DMS53 treated with DMSO at 0.1 percent for 48 hours (cell line): ENCODE measurements around the gene EGF.
"Not testable (repeated sequence)": the region's sequence is repeated elsewhere in the genome, so short reads cannot be mapped to it uniquely, and the experiment has no call there.

Experiments used
- DNase-seq: peaks from one replicate; lab custom pipeline; 2025; ENCODE audit not compliant: unreplicated experiment; lab: John Stamatoyannopoulos, UW

EGF gene

GRCh38 chr4:109912706-109913595, at the start of gene EGF:
TSS of gene EGF (plus strand) at chr4:109912883. CDS start at chr4:109913336, 453 bp downstream.
- peak; percentile 15 for DNase-seq

DNA sequence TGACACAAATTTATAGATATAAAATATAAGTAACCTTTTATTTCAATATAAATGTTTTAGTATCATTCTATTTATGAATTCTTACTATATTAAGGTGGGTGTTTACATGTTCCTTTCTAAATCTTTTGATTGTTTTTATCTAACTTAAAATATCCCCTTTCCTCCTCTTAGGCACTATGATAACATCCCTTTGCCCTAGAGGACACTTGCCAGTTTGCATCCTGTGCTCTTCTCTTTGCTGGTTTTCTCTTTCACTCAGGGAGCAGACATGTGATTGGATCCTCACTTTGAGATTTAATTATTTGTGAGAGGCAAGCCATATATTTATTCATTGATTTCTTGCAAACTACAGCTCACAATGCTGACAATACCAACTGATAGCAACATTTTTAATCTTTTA, 48.5 kb upstream of the EGF start:
- no peak for DNase-seq

DNA sequence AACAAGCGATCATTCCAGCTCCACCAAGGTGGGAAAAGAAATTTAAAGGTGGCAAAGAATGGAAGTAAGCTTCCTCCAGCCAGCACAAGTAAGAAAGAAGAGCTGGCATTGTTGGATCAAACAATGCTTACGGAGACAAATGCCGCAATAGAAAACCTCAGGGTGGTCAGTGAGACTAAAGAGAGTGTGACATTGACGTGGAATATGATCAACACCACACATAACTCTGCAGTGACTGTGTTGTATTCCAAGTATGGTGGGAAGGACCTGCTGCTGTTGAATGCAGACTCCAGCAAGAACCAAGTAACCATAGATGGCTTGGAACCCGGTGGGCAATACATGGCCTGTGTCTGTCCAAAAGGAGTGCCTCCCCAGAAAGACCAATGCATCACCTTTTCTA, 42.6 kb upstream of the EGF start:
- no peak for DNase-seq

- no peak for DNase-seq
These were observed 40.6 kb upstream of the EGF start for GRCh38 chr4:109872065-109872464.

DNA sequence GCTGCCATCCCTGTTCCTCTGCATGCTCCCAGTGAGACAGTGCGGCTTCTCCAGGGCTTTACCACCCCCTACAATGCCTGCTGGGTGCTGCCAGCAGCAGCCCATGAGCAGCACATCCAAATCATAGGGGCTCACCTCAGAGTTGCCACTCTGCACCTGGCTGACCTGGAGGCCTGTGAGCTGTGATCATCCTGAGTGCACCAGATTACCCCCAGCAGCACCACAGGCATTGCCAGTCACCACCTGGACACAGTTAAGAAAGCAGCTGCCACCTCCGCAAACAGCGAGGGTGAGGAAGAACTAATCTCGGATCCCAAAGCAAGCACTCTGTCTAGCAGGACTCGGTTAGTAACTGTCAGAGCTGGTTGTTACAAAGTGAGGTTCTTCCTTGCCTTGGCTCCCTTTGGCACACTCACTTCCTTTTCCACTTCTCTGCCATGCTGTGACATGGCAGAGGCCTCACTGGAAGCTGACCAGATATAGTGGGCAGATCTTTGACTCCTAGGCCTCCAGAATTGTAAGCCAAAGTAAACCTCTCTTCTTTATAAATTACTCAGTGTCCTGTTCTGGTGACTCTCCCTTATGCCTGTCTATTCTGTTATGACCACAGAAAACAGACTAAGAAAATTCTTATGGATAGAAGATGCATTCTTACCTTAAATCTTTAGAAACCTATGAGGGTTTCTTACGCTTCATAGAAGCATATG, 39.6 kb upstream of the EGF start:
- DNase-seq, result no peak

GRCh38 chr4:109873791-109874514, 38.7 kb upstream of the EGF start:
- no peak for DNase-seq

DNA sequence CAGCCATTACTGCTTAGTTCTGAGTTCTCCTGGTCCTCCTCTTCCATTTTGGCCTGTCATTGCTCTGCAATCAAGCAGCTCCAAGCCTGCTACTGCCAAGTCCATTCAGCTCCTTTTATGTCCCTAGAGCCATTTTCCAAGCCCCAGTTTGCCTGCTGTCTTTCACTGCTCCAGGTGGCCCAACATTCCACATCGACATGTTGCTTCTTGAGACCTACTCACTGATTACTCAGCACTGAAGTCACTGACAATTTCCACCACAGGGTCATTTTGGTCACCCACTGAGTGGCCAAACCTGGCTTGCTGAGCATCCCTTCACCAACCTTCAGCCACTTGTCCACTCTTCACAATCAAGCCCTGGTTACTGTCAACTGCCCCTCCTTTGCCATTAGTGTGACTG, 37.6 kb upstream of the EGF start:
- DNase-seq, result no peak

GRCh38 chr4:109875553-109875952, 37.1 kb upstream of the EGF start:
- DNase-seq, result not testable (repeated sequence)

DNA sequence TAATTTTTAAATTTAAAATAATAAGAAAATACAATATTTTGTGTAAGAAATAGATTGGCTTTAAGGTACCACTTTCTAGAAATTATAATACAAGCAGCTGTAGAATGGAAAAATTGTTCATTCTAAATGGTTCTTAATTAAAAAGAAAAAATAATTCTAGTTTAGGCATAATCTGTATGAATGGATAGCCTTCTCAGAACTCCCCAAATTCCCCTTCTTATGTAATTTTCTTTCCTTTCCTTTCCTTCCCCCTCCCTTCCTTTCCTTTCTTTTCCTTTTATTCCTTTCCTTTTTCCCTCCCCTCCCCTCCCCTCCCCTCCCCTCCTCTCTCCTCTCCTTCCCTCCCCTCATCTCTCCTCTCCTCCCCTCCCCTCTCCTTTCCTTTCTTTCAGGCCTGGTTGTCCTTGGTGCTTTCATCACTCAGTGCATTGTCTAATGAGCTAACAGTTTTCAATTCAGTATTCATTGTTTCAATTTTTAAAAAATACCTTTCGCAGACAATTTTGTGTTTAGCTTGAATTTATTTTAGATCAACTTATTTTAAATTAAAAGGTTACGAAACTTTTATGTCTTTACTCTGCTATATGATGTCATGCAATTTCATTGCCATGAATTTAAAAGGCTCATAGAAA, 35.9 kb upstream of the EGF start:
- no peak for DNase-seq

GRCh38 chr4:109877400-109877799, 35.3 kb upstream of the EGF start:
- no peak for DNase-seq

DNA sequence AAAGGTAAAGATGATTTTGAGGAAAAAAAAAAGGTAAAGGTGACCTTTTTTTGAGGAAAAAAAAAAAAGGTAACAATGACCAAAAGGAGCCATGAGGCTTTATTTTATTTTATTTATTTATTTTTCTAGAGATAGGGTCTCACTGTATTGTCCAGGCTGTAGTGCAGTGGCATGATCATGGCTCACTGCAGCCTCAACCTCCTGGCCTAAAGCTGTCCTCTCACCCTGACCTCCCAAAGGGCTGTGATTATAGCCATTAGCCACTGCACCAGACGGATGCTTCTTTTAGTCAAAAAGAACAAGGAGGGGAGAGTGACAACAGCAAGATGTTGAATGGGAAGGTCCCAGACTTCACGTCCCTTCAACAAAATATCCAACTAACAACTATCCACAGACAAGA, 34.3 kb upstream of the EGF start:
- DNase-seq, result no peak

- DNase-seq, result no peak
These were observed 33.6 kb upstream of the EGF start for GRCh38 chr4:109879081-109879480.

GRCh38 chr4:109879636-109880314, 32.9 kb upstream of the EGF start:
- no peak for DNase-seq

GRCh38 chr4:109886303-109886702, 26.4 kb upstream of the EGF start:
- no peak for DNase-seq

DNA sequence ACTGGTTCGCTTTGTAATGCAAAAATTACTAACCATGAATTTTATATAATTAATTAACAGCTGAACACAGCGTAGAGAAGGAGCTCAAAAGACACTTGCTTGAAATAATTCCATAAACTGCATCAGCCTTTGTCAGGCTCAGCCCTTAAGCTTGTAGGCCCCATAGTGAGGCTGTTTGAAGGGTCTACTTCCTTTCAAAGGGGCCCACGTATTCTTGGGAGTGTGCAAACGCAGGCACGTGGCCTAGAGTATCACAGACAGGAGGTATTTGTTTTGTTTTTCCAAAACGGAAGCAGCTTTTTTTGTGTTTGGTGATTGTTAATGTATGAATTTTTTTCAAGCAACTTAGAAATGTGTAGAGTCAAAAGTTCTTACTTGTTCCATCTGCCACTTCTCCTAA, 25.6 kb upstream of the EGF start:
- no peak for DNase-seq

DNA sequence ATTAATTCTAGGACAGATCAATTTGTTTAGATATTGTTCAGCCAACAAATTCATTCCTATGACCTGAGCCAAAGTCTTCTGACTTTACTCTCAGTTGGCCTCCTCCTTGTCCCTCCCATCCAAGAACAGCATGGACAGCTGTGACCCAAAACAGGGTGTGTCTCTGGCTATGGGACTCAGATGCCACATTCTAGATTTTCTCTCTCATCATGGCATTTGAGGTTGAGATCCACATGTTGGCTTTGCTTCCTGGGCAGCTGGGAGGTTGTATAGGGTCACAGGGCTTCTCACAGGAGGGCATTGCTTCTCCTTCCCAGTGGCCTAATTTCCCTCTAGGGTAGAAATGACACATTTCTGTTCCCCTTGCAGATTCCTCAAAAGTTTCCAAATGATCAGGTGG, 22.6 kb upstream of the EGF start:
- DNase-seq, result no peak

DNA sequence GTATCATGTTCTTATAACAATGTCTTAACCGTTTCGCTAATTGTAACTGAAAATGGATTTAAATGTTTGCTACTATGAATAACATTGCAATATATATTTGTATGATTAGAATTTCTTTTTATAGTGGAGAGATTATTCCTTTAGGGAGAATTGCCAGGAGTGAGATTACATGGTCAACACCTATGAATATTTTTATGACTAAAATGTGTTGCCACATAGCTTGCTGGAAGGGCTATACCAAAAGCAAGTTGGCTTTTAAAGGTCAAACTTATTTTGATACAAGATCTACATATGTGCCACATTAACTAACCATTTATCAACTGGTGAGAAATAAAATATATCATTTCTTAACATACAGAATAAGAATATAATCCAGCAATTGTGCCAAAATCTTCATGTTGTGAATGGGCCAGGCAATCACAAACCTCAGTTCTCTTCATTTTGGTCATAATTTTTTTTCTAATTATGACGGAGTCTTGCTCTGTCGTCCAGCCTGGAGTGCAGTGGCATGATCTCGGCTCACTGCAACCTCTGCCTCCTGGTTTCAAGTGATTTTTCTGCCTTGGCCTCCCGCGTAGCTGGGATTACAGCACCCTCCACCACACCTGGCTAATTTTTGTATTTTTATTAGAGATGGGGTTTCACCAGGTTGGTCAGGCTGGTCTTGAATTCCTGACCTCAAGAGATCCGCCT, 10.0 kb upstream of the EGF start:
- DNase-seq, result no peak

- no peak for DNase-seq
These were observed 4.0 kb upstream of the EGF start for GRCh38 chr4:109908731-109909130.

- DNase-seq, result no peak
These were observed 2.4 kb upstream of the EGF start for GRCh38 chr4:109910256-109910655.

- no peak for DNase-seq
These were observed 1.0 kb downstream of the EGF start for GRCh38 chr4:109913596-109914241.
